ENCODE measurements around the gene HAUS8.

GRCh38 chr19:17078920-17079709, 3.9 kb upstream of the HAUS8 start:
- TF ChIP-seq POLR2A (IDR thresholded peaks at IDR 0.05; ENCODE audit: low read depth, low read length) (peak; percentile 28), CTCF (conservative IDR thresholded peaks at IDR 0.05; ENCODE audit: low read depth, low read length) (no peak), FOS (IDR thresholded peaks at IDR 0.05; ENCODE audit: low read depth, low read length) (no peak), MAFK (IDR thresholded peaks at IDR 0.05; ENCODE audit: low read depth, low read length) (no peak), CEBPB (IDR thresholded peaks at IDR 0.05; ENCODE audit: low read depth, low read length) (no peak), MXI1 (IDR thresholded peaks at IDR 0.05; ENCODE audit: borderline replicate concordance, low read depth, low read length) (no peak), RCOR1 (IDR thresholded peaks at IDR 0.05; ENCODE audit: insufficient replicate concordance, low read length) (no peak), BHLHE40 (IDR thresholded peaks at IDR 0.05; ENCODE audit: low read depth, low read length) (no peak), MAZ (IDR thresholded peaks at IDR 0.05; ENCODE audit: borderline replicate concordance, low read depth, low read length) (no peak), SMC3 (IDR thresholded peaks at IDR 0.05; ENCODE audit: low read depth, low read length) (no peak), ELK1 (IDR thresholded peaks at IDR 0.05; ENCODE audit: borderline replicate concordance, low read depth, low read length) (no peak), NFE2L2 (IDR thresholded peaks at IDR 0.05; ENCODE audit: low read depth, low read length) (no peak), RAD21 (IDR thresholded peaks at IDR 0.05; ENCODE audit: low read length) (no peak), USF2 (IDR thresholded peaks at IDR 0.05; ENCODE audit: low read depth, low read length) (peak; percentile 42; the same call in 1 of the 2 replicates)
